ENCODE data around the gene COG5.

The COG5 gene

DNA sequence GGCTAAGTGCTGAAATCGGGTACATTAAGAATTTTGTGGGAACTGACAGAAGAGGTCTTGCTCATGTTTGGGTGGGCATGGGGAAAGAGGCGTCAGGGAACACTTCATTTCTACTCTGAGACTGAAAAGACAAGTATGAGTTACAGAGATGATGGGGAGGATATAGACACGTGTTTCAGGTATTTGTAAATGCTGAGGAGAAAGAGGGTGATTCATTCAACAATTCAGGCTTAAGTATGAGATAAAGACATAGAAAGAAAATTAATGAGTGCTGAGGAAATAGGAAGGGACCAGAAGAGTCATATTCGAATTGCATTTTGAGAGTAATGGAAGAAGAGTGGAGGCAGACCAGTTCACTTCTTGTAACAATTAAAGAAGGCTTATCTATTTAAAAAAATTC, 251.3 kb downstream of the COG5 start:
- TF ChIP-seq, protein P1, sequence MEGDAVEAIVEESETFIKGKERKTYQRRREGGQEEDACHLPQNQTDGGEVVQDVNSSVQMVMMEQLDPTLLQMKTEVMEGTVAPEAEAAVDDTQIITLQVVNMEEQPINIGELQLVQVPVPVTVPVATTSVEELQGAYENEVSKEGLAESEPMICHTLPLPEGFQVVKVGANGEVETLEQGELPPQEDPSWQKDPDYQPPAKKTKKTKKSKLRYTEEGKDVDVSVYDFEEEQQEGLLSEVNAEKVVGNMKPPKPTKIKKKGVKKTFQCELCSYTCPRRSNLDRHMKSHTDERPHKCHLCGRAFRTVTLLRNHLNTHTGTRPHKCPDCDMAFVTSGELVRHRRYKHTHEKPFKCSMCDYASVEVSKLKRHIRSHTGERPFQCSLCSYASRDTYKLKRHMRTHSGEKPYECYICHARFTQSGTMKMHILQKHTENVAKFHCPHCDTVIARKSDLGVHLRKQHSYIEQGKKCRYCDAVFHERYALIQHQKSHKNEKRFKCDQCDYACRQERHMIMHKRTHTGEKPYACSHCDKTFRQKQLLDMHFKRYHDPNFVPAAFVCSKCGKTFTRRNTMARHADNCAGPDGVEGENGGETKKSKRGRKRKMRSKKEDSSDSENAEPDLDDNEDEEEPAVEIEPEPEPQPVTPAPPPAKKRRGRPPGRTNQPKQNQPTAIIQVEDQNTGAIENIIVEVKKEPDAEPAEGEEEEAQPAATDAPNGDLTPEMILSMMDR (IDR thresholded peaks at IDR 0.05; ENCODE audit: control insufficient read depth, extremely low read depth, insufficient read depth): no peak

DNA sequence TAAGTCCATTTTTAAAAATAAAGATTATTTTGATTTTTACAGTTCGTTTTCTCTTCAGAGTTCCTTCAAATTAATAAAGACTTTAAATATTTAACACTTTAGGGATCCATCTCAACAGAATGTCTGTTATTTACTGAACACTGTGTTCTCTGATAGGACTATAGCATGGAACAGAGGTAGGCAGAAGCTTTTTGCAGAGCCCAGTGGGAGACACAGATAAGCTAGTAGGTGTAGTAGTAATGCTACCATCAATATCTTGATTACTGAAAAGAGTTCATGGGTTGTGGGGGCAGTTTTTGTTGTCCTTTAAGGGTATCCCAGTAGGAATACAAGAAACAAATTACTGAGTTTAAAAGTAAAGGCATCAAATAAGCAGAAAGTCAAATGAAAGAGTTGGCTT, 254.4 kb downstream of the COG5 start:
- H3K4me3 ChIP-seq (ENCODE audit: low read depth, low read length): no peak overlapping the region
- DNase-seq (ENCODE audit: low read depth): no peak
- TF ChIP-seq, protein P1 (IDR thresholded peaks at IDR 0.05; ENCODE audit: control insufficient read depth, extremely low read depth, insufficient read depth): no peak

More for the DNA sequence above, 251.3 kb downstream of the COG5 start:
- DNase-seq (ENCODE audit: low read depth): no peak
- no peak overlapping the region for H3K4me3 ChIP-seq (ENCODE audit: low read depth, low read length)

DNA sequence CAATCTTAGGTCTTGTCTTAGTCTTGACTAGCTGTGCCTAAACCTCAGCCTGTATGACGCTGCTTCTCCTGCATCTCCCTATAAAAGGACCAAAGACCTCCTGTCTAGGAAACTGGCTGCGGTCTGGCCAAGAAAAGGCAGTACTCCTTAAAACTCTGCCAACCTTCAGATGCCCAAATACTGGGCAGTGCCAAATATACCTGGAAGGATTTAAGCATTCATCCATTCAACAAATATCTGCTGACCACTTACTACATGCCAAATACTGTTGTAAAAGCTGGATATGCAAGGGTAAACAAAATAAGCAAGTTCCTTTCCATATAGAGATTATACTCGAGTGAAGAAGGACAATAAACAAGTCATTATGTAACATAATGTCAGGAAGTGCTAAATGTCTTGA, 259.1 kb downstream of the COG5 start:
- DNase-seq (ENCODE audit: low read depth): peak; percentile 88
- H3K4me3 ChIP-seq (ENCODE audit: low read depth, low read length): no peak overlapping the region
- TF ChIP-seq, protein P1 (IDR thresholded peaks at IDR 0.05; ENCODE audit: control insufficient read depth, extremely low read depth, insufficient read depth): no peak

DNA sequence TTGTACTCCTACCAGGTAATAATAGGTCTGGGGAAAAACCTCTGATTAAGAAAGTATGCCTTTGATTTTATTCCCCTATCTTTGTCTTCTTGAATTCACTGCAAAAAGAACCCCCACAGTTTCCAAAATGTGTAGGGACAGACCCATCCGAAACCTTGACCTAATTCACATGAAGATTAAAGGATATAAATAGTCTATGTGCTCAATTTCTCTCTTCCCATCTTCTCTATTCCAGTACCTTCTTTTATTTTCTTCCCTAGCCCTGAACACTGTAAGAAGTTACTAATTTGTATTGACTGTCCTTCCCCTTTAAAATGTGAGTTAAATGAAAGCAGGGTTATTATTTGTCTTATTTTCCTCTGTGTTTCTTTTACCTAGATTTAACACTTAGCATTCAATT, 259.7 kb downstream of the COG5 start:
- H3K4me3 ChIP-seq (ENCODE audit: low read depth, low read length): no peak overlapping the region
- TF ChIP-seq, protein P1 (IDR thresholded peaks at IDR 0.05; ENCODE audit: control insufficient read depth, extremely low read depth, insufficient read depth): no peak
- no peak for DNase-seq (ENCODE audit: low read depth)

DNA sequence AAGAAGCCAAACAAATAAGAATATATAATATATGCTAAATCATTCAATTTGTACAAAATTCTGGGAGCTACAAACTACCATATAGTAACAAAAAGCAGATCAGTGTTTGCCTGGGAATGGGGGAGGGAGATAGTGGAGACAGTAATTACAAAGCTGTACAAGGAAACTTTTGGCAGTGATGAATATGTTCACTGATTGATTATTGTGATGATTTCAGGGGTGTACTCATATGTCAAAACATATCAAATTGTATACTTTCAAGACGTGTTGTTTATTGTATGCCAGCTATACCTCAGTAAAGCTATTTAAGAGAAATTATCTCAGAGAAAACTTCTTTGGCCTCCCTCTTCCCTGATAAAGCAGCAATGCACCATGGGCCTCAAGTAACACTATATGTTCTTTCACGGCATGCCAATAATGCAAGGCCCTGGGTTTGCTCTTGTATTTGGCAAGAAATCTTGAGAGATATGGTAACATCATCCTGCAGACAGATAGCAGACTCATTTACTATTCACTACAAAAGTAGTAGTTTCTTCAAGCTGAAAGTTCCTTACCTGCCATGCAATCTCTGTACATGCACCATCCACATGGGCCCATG, 261.4 kb downstream of the COG5 start:
- H3K4me3 ChIP-seq (ENCODE audit: low read depth, low read length): no peak overlapping the region
- DNase-seq (ENCODE audit: low read depth): no peak
- TF ChIP-seq, protein P1 (IDR thresholded peaks at IDR 0.05; ENCODE audit: control insufficient read depth, extremely low read depth, insufficient read depth): no peak

DNA sequence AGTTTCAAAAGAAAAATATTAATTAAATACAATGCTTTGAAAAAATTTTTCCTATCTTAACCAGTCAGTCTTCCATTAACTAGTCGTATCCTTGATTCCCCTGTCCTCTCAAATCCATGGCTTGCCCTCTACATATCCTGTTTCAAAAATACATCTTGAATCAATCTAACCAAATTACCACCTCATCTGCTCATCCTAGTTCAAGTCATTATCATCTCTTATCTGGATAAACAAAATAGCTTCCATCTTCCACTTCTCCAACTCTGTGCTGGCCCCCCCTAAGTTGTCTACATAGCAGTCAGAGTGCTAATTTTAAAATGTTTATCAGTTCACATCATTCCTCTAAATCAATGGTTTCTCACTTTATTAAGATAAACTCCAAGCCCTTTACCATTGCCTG, 269.5 kb downstream of the COG5 start:
- TF ChIP-seq, protein P1 (IDR thresholded peaks at IDR 0.05; ENCODE audit: control insufficient read depth, extremely low read depth, insufficient read depth): no peak
- no peak for DNase-seq (ENCODE audit: low read depth)
- no peak overlapping the region for H3K4me3 ChIP-seq (ENCODE audit: low read depth, low read length)

DNA sequence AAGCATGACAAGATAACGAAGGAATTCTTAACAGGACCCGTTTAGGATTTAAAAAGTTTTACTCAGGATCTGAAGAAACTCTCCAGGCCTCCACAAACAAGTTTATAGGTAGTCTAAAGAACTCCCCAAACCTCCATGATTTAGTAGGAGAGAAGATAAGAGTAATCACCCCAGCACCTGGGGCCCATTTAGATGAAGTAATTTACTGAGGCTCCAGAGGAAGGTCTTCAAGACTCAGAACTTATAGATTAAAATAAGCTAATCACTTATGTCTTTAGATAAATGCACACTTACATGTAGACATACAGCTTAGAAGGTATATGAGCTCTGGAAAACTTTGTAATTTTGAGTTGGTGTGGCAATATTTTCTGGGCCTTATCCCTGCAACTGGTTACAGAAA, 271.1 kb downstream of the COG5 start:
- no peak overlapping the region for H3K4me3 ChIP-seq (ENCODE audit: low read depth, low read length)
- TF ChIP-seq, protein P1 (IDR thresholded peaks at IDR 0.05; ENCODE audit: control insufficient read depth, extremely low read depth, insufficient read depth): no peak
- DNase-seq (ENCODE audit: low read depth): no peak
